Body of pancreas (tissue), 4 donors: ENCODE data around the gene GPD1L.

Experiments
- CTCF ChIP-seq, 7 experiments: fragments of 450-650 bp in 4 of 7; fragments of 200-600 bp in 3 of 7; sonication (generic) in 3 of 7; IDR thresholded peaks; one replicate each; pipeline ENCODE4 v1.5.1; 2016 to 2019; ENCODE audit warnings: antibody characterized with exemption in 7 of 7
- POLR2A ChIP-seq, 3 donors: fragments of 450-650 bp; IDR thresholded peaks; one replicate each; pipeline ENCODE4 v1.6.1; 2016; ENCODE audit warnings: antibody characterized with exemption in 3 of 3, mild to moderate bottlenecking in 2 of 3

- no peak for TF ChIP-seq POLR2A (IDR thresholded peaks at IDR 0.05)
- no peak for TF ChIP-seq CTCF (IDR thresholded peaks at IDR 0.05)
Measured at GRCh38 chr3:32093204-32093603, 13.2 kb upstream of the GPD1L start.
